Suppressor macrophage treated with lipopolysaccharide for 4 hours (primary cell): Measurements from ENCODE around the gene C5AR2.
"Not testable (repeated sequence)": the region's sequence is repeated elsewhere in the genome, so short reads cannot be mapped to it uniquely, and the experiment has no call there.

Source experiments
- DNase-seq: peaks from one replicate; pipeline ENCODE4 v3.0.0-alpha.2; 2020

The C5AR2 gene

DNA sequence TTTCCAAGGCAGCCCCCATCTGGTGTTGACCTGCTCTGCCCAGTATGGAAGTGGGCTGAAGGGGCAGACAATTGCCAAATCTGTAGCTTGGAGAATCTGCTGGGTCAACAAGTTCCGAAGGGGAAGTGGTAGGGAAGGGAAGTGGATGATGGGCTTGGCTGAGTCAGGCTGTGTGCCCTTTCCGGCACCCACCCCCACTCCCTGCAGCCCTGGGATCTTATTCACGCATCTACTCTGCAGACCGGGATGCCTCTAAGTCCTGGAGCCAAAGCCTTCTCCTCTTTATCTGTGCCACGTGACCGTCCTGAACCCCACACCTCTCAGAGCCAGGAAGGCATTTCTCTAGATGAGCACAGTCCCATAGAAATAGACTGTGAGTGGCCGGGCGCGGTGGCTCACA lies 7.5 kb upstream of the C5AR2 start:
- peak; percentile 94 for DNase-seq

DNA sequence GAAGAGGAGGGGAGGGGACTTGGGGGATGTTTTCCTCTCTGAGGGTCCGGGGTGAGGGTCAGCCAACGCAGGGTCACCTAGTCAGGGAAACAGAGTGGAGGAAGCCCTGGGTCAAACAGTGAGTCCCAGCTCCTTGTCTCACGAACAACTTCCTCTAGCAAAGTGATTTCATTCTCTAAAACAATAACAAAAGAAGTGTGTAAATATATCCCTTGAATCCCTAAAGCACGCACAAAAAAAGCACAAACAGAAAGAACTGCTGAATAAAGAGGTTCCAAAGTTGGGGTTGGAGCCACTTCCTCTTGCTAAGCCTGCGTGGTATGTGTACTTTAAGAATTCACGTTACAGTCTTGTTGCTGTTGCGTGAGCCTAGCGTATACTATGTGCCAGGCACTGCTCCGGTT lies 1.5 kb upstream of the C5AR2 start:
- DNase-seq: peak; percentile 81

DNA sequence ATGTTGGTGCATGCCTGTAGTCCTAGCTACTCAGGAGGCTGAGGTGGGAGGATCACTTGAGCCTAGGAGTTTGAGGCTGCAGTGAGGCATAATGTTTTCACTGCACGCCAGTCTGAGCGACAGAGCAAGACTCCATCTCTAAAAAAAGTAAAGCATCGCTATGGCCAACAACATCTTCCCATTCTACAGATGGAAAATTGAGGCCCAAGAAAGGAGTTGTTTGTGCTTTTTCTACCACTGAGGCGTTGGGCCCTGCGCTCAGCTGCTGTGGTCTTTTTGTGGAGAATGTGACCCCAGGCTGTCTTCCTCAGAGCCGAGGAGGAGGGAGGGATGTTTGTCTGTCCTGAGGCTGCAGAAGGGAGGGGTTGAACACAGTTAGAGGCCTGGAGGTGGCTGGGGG lies 485 bp upstream of the C5AR2 start:
- no peak for DNase-seq

DNA sequence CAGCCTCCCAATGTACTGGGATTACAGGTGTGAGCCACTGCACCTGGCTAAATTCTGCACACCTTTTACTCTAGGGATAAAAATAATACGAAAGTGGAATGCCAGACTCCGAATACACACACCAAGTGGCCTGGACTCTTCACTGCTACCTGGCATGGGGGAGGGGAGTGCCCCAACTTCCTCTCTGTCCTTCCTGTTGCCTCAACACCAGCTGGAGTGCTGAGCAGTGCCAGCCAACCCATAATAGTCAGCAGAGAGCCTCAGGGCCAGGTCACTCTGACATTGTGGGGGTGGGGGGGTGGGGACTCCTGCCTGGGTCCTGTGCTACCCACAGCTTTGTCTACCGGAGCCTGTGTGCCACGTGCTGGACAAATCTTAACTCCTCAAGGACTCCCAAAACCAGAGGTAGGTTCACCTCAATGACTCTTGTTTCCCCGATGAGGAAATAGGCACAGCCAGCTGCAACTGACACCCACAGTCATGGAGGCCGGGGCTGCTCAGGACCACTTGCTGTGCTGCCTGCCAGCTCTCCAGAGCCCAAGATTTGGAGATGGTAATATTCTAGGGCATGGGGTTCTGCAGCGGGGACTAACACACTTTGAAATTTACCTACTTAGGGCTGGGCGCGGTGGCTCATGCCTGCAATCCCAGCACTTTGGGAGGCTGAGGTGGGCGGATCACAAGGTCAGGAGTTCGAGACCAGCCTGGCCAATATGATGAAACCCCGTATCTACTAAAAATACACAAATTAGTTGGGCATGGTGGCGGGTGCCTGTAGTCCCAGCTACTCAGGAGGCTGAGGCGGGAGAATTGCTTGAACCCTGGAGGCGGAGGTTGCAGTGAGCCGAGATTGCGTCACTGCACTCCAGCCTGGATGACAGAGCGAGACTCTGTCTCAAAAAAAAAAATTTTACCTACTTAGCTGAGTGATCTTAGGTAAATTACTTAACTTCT lies 5.1 kb downstream of the C5AR2 start:
- DNase-seq: peak; percentile 66

DNA sequence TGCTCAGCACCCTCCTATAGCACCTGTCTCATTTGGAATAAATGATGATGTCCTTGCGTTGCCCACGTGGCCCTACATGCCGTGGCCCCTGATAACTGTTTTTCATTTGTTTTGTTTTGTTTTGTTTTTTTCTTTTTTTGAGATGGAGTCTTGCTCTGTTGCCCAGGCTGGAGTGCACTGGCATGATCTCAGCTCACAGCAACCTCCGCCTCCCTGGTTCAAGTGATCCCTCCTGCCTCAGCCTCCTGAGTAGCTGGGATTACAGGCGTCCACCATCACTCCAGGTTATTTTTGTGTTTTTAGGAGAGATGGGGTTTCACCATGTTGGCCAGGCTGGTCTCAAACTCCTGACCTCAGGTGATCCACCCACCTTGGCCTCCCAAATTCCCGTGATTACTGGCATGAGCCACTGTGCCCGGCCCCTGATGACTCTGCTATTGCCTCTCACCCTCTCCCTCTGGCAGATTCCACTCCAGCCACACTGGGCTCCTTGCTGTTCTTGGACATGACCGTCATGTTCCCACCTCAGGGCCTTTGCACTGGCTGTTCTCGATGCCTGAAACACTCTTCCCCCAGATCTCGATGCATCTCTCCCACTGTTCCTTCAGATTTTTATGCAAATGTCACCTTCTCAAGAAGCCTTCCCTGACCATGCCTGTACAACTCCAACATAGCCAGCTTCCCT lies 7.4 kb downstream of the C5AR2 start:
- DNase-seq: no peak

DNA sequence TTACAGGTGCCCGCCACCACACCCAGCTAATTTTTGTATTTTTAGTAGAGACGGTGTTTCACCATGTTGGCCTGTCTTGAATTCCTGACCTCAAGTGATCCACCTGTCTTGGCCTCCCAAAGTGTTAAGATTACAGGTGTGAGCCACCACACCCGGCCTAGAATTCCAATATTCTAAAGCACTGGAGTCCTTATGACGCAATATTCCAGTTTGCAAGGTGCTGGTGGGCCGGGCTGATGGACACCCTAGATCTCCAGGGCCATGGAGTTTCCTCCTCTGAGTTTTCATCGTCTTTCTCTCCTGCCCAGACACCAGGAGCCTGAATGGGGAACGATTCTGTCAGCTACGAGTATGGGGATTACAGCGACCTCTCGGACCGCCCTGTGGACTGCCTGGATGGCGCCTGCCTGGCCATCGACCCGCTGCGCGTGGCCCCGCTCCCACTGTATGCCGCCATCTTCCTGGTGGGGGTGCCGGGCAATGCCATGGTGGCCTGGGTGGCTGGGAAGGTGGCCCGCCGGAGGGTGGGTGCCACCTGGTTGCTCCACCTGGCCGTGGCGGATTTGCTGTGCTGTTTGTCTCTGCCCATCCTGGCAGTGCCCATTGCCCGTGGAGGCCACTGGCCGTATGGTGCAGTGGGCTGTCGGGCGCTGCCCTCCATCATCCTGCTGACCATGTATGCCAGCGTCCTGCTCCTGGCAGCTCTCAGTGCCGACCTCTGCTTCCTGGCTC lies 8.7 kb downstream of the C5AR2 start:
- DNase-seq: no peak

DNA sequence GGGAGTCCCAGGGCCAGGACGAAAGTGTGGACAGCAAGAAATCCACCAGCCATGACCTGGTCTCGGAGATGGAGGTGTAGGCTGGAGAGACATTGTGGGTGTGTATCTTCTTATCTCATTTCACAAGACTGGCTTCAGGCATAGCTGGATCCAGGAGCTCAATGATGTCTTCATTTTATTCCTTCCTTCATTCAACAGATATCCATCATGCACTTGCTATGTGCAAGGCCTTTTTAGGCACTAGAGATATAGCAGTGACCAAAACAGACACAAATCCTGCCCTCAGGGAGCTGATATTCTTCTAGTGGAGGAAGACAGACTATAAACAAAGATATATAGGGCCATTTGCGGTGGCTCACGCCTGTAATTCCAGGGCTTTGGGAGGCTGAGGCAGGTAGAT lies 9.8 kb downstream of the C5AR2 start:
- no peak for DNase-seq

DNA sequence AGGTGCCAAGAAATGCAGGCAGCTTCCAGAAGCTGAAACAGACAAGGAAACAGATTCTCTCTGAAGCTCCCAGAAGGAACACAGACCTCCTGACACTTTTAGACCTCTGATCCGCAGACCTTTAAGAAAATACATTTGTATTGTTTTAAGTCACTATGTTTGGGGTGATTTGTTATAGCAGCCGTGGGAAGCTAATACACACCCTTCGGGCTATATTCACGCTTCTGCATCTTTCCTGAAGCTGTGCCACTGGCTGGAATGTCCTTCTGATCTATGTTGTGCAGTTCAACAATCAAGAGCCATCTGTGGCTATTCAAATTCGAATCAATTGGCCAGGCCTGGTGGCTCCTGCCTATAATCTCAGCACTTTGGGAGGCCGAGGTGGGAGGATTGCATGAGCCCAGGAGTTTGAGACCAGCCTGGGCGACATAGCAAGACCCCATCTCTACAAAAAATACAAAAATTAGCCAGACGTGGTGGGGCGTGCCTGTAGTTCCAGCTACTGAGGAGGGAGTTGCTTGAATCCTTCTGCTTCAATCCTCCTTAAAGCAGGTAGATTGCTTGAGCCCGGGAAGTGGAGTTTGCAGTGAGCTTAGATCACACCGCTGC lies 11.3 kb downstream of the C5AR2 start:
- DNase-seq: no peak

DNA sequence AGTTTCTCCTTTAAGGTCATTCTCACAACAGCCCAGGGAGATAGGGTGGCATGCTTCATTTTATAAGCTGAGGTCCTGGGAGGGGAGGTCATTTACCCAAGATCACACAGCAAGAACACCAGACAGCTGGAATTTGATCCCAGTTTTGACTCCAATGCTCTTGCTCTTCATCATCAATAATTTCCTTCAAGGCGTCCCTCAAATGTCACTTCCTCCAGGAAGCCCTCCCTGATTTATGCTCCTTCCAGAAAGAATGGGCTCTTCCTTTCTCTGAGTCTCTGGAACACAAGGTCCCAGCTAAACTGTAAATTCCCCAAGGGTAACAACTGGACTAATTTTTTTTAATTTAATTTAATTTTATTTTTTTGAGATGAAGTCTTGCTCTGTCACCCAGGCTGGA lies 12.4 kb downstream of the C5AR2 start:
- no peak for DNase-seq

DNA sequence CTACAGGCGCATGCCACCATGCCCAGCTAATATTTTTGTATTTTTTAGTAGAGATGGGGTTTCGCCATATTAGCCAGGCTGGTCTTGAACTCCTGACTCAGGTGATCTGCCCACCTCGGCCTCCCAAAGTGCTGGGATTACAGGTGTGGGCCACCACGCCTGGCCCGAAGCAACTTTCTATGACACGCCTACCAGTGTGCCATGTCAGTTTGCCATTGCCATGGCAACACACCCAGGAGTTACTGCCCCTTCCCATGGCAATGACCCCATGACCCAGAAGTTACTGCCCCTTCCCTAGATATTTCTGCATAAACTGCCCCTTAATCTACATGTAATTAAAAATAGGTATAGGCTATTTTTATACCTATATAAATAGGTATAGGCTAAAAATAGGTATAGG lies 14.0 kb downstream of the C5AR2 start:
- not testable (repeated sequence) for DNase-seq

DNA sequence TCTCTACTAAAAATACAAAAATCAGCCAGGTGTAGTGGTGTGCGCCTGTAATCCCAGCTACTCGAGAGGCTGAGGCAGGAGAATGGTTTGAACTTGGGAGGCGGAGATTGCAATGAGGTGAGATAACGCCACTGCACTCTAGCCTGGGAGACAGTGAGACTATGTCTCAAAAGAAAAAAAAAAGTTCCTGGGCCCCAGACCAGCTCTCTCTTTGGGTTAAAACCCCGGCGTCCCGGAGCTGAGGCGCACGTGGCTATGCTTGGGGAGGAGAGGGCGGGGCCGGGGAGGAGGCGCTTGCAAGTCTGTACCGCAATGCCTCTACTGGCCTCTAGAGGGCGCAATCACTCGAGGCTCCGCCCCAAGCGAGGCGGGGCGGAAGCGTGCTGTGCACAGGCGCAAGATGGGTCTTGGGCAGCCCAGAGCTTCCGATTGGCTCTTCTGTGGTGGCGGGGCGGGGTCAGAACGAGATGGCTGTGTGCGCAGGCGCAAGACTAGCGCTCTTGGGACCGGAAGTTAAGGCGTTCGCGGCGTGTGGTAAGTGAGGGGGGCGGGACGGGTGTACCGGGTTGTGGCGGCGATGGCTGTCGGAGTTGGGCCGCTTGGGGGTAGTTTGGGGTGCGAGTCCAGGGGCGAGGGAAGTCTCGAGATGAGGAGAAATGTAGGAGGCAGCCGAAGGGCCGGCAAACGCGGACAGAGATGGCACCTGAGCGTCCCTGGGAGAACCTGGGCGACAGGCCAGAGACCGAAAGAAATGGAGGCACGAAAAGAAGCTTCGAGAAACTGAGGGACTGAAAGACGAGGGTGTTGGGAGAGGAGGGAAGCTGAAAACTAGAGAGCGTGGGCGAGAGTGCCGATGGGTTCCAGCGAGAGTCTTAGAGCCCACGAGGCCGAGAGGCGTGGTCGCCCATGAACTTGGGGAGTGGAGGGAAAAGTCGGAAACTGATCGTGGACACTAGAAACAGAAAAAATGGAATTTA lies 17.1 kb downstream of the C5AR2 start, which contains the start of gene DHX34:
TSS of gene DHX34 (plus strand) at position 497 of the 977 bp plus-strand sequence. CDS start 3,716 bp downstream, outside the sequence.
- DNase-seq: peak; percentile 100

DNA sequence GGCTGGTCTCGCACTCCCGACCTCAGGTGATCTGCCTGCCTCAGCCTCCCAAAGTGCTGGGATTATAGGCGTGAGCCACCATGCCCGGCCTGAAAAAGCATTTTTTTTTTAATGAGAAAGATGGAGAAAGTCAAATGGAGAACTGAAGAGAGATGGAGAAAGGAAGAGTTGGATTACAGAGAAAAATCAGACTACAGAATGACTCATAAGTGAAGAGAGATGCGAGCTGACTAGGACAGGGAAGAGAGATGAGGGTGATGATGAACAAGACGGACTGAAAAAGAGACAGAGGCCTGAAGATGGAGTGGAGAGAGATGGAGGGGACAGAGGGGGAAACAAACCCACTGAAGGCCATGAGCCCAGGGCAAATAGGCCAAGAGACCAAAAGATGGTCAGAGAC lies 18.7 kb downstream of the C5AR2 start:
- DNase-seq: peak; percentile 34

DNA sequence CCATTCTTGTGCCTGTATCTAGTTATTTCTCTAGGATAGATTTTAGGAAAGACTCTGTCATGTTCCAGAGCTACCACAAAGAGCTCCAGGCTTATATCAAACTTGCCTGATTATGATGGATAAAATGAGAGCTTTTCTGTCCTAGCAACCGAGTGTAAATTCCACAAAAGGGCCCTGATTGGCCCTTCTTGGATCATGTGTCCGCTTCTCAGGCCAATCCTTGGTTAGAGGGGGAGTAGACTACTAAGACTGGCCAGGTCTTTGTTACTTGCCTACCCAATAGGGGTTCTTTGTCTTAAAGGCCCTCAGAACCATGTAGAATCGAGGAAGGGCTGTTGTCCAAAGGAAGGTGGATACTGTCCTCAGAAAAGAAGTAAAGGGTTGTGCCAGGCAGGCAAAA lies 19.6 kb downstream of the C5AR2 start:
- DNase-seq: peak; percentile 29

DNA sequence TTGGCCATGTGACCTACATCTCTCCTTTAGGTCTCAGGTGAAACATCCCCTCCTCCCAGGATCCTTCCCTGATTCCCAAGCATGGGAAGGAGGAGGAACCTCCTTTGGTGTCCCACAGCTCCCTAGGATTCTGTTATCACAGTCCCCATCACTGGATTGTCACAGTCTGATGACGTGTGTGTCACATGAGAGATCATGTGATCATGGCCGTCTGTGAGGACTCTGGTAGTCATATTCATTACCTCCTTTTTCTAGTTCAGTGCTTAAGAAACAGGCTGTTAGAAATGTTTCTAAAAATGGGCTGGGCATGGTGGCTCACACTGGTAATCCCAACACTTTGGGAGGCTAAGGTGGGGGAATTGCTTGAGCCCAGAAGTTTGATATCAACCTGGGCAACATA lies 20.1 kb downstream of the C5AR2 start:
- DNase-seq: peak; percentile 33

DNA sequence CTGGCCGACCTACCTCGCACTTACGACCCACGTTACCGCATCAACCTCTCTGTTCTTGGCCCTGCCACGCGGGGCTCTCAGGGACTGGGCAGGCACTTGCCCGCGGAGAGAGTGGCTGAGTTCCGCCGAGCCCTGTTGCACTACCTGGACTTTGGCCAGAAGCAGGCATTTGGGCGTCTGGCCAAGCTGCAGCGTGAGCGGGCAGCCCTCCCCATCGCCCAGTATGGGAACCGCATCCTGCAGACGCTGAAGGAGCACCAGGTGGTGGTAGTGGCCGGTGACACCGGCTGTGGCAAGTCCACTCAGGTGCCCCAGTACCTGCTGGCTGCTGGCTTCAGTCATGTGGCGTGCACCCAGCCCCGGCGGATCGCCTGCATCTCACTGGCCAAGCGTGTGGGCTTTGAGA lies 21.3 kb downstream of the C5AR2 start:
- no peak for DNase-seq

DNA sequence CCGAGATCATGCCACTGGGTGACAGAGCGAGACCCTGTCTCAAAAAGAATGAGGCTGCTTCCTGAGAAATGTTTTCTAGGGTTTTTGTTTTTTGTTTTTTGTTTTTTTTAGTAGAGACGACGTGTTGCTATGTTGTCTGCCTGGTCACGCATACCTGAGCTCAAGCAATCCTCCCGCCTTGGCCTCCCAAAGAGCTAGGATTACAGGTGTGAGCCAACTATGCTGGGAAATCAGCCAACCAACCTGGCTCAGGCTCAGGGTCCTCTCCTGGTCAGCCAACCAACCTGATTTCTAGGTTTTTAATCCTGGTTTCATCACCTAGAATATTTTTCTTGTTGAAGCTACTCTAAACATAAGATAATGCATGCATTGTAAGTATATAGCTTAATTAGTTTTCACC lies 24.9 kb downstream of the C5AR2 start:
- DNase-seq: no peak

DNA sequence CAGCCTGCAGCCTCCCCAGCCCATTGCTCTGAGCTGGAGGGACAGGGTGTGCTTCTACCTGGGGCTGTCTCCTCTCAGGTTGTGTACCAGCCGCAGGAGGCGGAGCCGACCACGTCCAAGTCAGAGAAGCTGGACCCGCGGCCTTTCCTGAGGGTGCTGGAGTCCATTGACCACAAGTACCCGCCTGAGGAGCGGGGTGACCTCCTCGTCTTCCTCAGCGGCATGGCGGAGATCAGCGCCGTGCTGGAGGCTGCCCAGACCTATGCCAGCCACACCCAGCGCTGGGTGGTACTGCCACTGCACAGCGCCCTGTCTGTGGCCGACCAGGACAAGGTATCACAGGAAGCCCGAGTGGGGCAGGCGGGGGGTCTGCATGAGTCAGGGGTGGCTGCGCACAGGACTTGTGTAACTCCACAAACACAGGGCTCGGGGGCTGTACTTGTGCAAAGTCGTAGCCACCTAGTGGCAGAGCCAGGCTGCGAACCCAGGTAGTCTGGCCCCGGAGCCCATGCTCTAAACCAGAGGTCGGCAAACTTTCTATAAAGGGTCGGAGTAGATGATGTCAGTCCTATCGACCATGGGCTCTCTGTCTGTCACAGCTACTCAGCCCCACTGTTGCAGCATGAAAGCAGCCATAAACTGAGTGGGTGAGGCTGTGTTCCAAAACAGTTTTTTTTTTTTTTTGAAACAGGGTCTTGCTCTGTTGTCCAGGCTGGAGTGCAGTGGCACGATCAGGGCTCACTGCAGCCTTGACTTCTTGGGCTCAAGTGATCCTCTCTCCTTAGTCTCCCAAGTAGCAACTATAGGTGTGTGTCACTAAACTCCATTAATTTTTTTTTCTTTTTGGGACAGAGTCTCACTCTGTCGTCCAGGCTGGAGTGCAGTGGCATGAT lies 26.1 kb downstream of the C5AR2 start:
- no peak for DNase-seq

DNA sequence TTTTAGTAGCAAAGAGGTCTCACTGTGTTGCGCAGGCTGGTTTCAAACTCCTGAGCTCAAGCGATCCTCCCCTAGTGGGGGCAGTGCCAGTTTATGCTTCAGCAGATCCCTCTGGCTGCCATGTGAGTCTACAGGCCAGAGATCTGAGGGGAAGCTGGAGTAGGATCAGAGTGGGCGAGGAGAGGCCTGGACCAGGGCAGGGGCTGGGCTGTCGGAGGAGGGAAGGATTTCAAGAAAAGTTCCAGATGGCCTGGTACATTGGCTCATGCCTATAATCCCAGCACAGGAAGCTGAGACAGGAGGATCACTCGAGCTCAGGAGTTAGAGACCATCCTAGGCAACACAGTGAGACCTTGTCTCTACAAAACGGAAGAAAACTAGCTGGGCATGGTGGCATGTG lies 27.0 kb downstream of the C5AR2 start:
- DNase-seq: no peak

DNA sequence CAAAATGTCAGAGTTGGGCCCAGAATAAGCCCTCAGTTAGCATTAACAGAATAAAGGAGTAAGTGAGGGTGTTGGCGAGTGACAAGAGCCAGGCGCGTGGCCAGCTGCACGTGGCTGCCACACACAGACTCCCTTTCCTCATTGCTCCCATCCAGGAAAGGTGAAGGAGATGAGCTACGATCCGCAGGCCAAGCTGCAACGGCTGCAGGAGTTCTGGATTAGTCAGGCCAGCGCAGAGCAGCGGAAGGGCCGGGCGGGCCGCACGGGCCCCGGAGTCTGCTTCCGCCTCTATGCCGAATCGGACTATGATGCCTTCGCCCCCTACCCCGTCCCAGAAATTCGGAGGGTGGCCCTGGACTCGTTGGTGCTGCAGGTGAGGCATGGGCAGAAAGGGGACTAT lies 30.3 kb downstream of the C5AR2 start:
- DNase-seq: no peak

DNA sequence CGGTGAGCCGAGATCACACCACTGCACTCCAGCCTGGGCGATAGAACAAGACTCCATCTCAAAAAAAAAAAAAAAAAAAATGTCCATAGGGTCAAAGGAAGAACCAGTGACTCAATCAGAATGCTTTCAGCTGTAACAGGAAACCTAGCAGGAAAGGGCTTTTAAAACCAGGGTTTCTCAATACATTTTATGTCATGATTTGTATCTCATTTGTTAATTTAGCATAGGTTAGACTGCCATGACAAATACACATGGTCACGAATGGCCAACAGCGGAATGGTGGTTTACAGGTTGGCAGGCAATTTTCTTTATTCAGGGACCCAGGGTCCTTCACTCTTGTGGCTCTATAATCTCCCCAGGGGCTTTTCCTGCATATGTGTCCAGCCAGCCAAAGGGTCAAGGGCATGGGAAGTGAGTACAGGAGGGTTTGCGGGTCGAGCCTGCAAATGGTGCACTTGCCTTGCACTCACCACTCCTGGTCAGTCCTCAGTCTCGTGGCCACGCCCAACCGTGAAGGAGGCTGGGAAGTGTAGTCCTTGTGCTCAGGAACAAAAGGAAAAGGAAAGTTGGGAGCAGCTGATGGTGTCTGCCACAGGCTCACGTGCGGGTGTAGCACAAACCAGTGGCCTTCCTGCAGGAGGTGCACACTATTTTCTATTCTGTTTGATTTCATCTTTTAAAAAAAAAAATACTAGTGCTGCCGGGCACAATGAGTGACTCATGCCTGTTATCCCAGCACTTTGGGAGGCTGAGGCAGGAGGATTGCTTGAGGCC lies 32.0 kb downstream of the C5AR2 start:
- DNase-seq: peak; percentile 77
